PFSK-1 (cell line): Measurements from ENCODE around the gene NOVA1.

Experiments used
- POLR2AphosphoS5 ChIP-seq: IDR thresholded peaks from 2 replicates; pipeline ENCODE4 v1.6.1; 2012; ENCODE audit warnings: low read depth, mild to moderate bottlenecking, control low read depth, low read length, moderate library complexity
- TAF1 ChIP-seq: IDR thresholded peaks from 2 replicates; pipeline ENCODE4 v1.6.1; 2012; ENCODE audit warnings: low read length, control low read depth, borderline replicate concordance; ENCODE audit not compliant: insufficient read depth
- TF ChIP-seq, protein P1 (sequence below), 2 experiments: IDR thresholded peaks; 2 replicates each; pipeline versions ENCODE4 v1.6.1 to v1.8.0; 2011 to 2012; ENCODE audit warnings: low read depth in 2 of 2, low read length in 2 of 2, control low read depth in 1 of 2, inconsistent platforms in 1 of 2, mild to moderate bottlenecking in 1 of 2, moderate library complexity in 1 of 2; ENCODE audit not compliant: insufficient read depth in 1 of 2

DNA sequence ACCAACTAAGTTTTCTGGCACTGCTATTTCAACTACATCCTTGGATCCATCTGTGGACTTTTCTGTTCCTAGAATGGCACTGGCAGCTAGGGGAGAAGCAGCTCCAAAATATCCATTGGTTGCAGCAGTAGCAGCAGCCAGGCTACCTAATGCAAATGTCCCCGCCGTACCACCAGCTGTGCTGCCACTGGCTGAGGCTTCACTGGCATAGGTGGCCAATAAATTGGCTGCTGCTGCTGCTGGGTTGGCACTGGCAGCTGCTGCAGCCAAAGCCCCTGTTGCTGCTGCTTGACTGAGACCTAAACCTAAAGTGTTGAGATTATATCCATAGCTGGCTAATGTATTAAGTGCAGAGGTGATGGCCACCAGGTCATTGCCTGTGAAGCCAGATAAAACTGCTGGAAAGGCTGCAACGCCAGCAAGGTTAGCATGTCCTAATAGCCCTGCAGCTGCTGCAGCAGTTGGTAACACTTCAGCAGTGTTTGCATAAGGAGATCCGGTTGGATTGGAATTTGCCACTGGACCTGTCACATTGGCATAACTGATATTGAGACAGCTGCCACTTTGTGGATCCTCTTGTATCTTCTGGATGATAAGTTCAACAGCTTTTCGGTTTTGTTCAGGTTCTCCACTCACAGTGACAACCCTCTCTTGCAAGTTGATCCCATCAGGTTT is 149.5 kb downstream of the NOVA1 start:
- TF ChIP-seq, protein P1, sequence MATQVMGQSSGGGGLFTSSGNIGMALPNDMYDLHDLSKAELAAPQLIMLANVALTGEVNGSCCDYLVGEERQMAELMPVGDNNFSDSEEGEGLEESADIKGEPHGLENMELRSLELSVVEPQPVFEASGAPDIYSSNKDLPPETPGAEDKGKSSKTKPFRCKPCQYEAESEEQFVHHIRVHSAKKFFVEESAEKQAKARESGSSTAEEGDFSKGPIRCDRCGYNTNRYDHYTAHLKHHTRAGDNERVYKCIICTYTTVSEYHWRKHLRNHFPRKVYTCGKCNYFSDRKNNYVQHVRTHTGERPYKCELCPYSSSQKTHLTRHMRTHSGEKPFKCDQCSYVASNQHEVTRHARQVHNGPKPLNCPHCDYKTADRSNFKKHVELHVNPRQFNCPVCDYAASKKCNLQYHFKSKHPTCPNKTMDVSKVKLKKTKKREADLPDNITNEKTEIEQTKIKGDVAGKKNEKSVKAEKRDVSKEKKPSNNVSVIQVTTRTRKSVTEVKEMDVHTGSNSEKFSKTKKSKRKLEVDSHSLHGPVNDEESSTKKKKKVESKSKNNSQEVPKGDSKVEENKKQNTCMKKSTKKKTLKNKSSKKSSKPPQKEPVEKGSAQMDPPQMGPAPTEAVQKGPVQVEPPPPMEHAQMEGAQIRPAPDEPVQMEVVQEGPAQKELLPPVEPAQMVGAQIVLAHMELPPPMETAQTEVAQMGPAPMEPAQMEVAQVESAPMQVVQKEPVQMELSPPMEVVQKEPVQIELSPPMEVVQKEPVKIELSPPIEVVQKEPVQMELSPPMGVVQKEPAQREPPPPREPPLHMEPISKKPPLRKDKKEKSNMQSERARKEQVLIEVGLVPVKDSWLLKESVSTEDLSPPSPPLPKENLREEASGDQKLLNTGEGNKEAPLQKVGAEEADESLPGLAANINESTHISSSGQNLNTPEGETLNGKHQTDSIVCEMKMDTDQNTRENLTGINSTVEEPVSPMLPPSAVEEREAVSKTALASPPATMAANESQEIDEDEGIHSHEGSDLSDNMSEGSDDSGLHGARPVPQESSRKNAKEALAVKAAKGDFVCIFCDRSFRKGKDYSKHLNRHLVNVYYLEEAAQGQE (IDR thresholded peaks at IDR 0.05; ENCODE audit: insufficient read depth in 1 of 2, low read depth in 2 of 2, low read length in 2 of 2), result no peak
- TF ChIP-seq TAF1 (no peak), POLR2AphosphoS5 (no peak)
